Central memory CD4-positive, alpha-beta T cell (primary cell): ENCODE measurements around the gene EXOC3L4.
A peak's percentile ranks its signal among the peaks of the same experiment; 100 is the strongest.

ENCODE experiments used
- DNase-seq: peaks from one replicate; pipeline ENCODE4 v3.0.0; 2022

Gene EXOC3L4

GRCh38 chr14:103093856-103094405, 594 bp upstream of the EXOC3L4 start:
- DNase-seq: no peak

- no peak for DNase-seq
Observed at GRCh38 chr14:103095210-103095778, 769 bp downstream of the EXOC3L4 start.

- DNase-seq: no peak
Observed at GRCh38 chr14:103096387-103096786, 1.9 kb downstream of the EXOC3L4 start.

DNA sequence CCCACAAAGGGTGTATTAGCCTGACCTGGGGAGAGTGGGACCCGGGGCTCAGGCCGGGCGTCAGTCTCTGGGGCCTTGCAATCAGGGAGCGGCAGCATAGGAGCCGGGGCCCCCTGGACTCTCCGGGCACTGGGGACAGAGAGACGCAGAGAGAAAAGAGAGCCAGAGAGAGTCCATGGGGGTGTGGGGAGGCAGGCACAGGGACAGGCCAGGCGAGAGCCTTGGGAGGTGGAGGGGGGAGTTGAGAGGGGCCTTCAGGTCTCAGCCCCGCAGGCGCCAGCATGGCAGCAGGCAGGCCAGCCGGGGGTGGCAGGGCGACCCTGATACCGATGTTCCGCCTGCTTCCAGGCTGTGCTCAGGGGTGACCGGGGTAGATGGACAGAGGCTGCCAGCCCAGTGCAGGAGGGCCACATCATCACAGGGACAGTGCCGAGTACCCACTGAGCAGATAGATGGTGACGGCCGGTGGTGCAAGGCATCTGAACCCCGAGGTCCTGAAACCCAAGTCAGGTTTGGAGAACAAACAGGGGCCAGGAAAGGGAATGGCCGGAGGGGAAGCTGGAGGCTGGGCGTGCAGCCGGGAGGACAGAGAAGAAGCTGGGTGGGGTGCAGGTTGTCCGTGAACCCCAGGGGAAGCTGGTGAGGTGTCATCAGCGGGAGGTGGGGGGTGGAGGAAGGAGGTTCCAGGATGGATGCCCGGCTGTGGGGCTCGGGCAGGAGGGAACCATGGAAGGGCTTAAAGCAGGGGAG, 2.9 kb downstream of the EXOC3L4 start:
- DNase-seq: no peak

DNA sequence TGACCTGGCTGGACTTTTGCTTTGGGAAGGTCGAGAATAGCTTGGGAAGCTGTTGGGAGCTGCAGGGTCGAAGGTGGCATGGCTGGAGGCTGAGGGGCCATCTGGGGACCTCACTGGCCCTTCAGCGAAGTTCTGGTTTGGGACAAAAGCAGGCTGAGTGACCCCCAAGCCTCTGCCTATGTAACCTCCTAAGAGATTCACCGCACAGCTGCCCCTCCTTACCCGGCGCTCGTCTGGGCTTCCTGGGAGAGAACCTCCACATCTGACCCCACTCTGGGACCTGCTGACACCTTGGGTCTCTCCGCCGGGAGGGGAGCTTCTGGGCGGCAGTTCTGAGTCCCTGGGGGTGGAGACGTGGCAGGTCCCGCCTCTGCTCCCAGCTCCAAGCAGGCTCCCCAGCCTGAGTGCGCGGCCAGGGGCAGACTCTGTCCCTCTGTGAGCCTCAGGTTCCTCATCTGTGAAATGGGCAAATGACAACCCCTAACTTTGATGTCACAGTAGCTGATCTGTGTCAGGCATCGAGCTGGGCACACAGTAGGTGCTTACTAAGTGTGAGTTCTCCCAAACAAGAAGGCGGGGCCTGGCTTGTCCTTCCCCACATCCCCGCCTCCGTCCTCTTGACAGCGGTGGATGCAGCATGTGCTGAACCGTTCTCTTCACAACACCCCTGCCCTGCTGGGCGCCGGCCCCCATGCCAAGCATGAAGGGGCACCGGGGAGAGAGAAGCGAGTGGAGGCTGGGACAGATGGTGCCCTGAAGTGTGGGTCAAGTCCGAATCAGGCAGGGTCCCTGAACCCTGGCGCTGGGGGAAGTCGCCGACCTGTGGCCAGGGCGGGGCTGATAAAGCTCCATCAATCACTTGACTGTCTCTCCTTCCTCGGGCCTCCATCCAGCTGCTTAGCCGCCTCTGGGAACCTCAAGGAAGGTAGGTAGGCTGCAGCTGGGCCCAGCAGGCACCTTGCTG, 3.8 kb downstream of the EXOC3L4 start:
- no peak for DNase-seq

DNA sequence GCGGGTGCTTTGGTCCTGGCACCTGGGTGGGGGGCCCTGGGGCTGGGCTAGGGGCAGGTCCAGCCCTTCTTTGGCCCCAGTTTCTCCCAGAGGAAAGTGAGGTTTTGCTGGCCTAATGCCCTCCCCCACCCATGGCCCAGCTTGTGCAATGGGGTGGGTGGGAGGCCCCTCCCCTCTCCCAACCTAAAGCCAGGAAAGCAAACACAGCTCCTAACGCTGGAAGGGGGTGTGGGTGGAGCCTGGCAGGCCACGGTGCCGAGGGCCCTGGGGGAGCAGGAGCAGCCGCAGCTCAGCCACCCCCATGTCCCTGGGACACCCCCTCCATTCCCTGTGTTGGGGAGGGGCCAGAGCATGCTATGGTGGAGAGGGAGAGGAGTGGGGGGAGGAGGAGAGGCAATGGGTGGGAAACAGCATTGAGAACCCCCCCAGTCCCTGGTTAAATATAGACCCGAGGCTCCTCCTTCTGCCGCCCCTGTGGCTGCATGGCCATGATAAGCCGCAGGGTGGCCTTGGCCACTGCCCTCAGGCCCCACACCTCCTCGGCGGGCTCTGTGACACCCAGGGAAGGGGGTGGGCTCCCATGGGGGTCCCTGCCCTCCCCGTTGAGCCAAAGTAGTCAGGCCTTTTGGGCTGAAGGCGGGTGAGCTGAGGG, 4.7 kb downstream of the EXOC3L4 start:
- no peak for DNase-seq

DNA sequence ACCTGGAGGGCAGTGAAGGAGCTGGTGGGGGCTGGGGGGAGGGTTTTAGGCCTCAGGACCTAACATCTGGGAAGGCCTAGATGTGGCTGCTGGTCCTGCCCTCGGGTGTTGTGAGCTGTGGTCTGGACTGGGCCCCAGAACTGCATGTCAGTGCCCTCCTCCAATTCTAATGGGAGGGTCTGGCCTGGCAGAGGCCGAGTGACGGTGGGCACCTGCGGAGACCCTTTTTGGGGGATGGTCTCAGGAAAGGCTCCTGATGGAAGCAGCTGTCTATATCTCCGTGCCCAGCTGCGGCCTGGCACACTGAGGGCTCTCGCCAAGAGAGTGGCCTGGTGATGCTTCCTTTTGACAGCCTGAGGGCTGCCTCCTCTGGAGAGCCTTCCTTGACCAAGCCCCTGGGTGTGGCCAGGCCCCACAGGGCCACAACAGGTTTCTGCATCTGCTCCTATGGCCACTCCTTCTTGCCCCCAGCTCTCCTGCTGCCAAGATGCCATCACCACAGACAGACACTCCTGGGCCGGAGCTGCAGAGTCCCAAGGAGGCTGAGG, 5.3 kb downstream of the EXOC3L4 start:
- DNase-seq: no peak

- DNase-seq: no peak
Observed at GRCh38 chr14:103100281-103101121, 6.0 kb downstream of the EXOC3L4 start.

DNA sequence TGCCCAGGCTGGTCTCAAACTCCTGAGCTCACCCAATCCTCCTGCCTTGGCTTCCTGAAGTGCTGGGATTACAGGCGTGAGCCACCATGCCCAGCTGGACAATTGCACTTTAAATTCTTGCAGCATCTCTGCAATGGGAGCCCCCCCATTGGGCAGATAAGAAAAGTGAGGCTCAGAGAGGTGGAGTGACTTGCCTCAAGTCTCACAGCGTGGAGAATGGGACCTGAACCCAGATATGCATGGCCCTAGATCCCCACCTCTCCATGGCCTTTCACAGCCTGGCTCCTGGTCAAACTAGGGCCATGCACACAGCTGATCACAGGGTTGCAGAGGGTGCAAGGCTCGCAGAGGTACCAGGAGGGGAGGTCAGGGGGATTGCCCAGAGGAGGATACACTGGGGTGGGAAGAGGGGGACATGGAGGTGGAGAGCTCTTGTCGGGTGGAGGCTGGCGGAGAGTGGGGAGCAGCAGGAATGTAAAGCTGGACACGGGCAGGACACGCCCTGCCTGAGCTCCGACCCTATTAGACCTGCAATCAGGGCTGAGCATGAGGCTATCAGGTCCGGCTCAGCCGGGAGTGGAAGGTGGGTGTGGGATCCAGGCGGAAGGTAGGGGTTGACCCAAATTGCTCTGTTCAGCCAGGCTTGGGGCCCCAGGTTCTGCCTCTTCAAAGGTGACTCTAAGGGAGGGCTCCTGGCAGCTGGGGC, 6.9 kb downstream of the EXOC3L4 start:
- DNase-seq: no peak

DNA sequence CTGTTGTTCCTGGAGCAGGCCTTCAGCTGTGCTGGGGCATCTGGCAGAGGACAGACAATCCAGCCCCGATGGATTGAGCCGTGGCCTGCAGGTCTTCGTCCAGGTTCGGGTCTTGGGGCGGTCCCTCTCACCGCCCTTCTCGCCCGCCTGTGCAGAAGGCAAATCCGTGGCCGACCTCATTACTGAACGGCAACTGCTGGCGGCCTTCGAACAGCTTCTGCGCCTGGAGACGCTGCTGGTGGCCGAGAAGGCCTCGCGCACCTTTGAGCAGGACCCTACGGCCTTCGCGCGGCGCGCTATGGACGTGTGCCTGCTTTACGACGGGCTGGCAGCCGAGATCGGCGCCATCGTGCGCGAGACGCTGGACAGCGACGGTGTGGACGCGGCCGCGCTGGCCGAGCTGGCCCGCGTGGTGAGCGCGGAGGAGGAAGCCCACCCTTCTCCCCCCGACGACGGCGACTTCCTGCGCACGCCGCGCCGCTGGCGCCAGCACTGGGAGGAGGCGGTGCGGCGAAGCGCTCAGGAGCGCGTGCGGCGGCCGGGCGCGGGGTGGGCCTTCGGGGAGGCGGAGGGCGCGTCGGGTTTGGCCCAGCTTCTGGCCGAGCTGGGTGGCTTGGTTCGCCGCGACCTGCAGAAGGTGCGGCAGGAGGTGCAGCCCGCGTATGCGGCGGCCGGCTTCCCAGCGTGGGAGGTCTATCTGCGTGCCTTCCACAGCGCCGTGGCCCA, 7.6 kb downstream of the EXOC3L4 start:
- DNase-seq: no peak

- DNase-seq: no peak
Observed at GRCh38 chr14:103102689-103103260, 8.2 kb downstream of the EXOC3L4 start.

DNA sequence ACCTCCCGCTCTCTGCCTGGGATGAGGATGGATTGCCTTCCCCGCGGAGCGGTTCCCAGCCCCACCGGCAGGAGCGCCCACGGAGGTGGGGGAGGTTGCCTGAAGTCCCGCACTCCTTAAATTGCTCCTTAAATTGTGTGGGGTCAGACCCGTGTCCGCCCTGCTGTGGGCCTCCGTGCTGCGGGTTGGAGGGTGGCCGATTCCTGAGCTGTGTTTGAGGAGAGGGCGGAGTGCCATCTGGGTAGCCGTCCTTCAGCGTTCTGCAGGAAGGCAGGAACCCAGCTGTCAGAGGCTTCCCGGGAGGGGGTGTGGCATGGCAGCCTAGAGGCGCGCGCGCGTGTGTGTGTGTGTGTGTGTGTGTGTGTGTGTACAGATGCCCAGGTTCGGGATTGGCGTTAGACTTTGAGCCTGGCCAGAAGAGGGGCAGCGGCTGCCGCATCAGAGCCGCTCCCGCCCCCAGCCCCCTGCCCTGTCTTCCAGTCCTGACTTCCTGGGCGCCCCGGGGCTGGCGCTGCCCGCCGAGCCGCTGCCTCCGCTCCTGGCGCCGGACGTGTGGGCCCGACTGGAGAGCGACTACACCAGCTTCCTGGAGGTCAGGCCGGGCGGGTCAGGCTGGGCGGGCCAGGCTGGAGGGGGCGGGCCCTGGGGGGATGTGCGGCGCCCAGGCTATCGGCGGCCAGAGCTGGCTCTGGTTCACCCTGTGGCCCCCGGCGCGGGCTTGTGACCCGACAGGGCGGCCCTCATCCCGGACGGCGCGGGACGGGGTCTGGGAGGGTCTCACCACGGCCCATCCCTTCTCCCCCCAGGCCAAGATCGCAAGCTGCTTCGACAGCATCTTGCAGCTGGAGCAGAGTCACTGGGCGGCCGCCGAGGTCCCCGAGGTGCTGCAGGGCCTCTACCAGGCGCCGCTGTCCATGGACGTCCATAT, 9.2 kb downstream of the EXOC3L4 start:
- DNase-seq: no peak

DNA sequence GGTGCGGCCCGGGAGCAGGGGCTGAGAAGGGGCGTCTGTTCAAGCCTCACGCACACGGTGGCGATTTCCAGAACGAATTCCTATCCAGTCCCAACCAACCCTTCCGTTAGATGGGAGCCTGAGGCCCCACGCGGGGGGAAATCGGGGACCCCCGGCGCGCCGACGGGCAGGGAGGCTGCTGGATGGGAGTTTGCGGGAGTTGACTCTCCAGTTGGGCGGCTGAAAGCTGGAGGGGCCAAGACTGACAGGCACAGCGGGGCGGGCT, 9.8 kb downstream of the EXOC3L4 start:
- no peak for DNase-seq

- peak; percentile 62 for DNase-seq
Observed at GRCh38 chr14:103104654-103105452, 10.3 kb downstream of the EXOC3L4 start.

DNA sequence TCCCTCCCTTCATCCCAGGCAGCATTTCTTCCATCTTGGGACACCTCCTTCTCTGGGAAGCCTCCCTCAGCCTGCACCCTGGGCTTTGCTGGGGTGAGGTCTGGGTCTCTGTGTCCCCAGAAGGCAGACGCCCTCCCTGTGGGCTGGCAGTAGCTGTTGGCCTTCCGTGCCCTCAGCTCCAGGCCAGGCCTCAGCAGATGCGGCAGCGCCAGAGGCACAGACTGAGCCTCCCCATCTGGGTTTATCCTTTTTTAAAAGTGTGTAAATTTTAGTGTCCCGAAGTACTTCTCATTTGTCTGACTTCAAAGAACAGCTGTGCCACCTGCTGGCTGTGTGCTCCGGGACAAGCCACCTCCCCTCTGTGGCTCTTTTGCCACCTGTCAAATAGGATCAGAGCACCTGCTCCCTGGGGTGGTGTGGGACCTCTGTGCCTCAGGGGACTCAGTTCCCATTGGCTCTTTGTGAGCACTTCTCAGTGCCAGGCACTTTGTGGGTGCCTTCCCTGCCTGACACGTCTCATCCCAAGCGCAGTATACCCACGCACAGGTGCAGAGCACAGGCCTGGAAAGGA, 11.1 kb downstream of the EXOC3L4 start:
- no peak for DNase-seq

GRCh38 chr14:103107455-103107854, 12.9 kb downstream of the EXOC3L4 start:
- no peak for DNase-seq

DNA sequence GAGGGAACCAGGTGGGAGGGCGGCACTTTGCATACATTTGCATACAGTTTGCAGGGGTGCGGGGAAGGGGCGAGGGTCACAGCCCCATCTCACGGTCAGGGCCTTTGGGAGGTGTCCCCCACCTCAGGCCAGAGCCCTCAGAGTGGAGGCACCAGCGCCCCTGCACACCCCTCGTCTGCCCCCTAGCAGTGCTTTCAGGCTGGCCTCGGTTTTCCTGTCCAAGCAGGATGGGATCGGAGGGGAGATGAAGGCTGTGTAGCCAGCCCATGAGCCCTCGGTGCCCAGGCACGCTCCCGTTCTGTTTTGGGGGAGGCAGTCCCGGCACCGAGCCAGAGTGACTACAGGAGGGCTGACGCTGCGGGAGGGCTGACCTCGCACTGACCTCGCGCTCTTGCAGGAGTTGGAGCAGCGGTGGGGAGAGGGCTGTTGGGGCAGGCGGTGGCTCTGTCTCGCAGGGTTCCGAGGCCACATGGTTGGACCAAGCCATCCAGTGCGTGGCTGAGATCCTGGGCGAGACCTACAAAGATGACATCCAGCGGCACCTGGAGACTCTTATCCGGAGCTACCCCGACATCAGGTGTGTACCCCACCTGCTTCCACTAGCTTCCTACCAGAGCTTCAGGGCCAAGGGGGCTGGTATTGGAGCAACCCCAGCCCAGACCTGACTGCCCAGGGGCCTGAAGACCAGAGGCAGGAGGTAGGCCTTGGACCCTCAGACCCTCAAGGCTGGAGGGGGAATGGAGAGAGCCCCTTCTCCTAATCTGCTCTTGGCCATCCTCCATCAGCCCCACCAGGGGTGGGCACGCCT, 13.6 kb downstream of the EXOC3L4 start:
- no peak for DNase-seq
